CD8-positive, alpha-beta memory T cell (primary cell): Measurements from ENCODE around the gene TOM1L2. TPM values are rescaled to one million over a fixed set of nuclear protein-coding genes. Genes with fewer than 3 reads are reported as not detected.

ENCODE experiments used
- CTCF ChIA-PET: fragments of 350-600 bp; sonication (Branson Sonifier 250); formaldehyde crosslinking; loops from one replicate; lab custom pipeline; 2021; ENCODE audit warnings: antibody characterized with exemption; lab: Charles Lee
- POLR2A ChIA-PET: fragments of 350-600 bp; sonication (Branson Sonifier 250); formaldehyde crosslinking; loops from one replicate; lab custom pipeline; 2021; ENCODE audit warnings: antibody characterized with exemption; lab: Charles Lee
- DNase-seq, 5 donors: peaks; one replicate each; pipeline versions ENCODE4 v3.0.0 to v3.0.0-alpha.2; 2020 to 2022; ENCODE audit warnings: mixed read lengths in 1 of 5
- H3K27ac ChIP-seq: one replicate; pipeline ENCODE4 v1.7.0; 2013; ENCODE audit warnings: low read depth, mild to moderate bottlenecking, low read length, moderate library complexity
- H3K27me3 ChIP-seq: 2 replicates; pipeline ENCODE4 v1.7.0; 2013; ENCODE audit warnings: low read length, mild to moderate bottlenecking; ENCODE audit not compliant: insufficient read depth, poor library complexity, severe bottlenecking
- H3K36me3 ChIP-seq: 2 replicates; pipeline ENCODE4 v1.7.0; 2013; ENCODE audit warnings: mild to moderate bottlenecking, low read length, moderate library complexity; ENCODE audit not compliant: insufficient read depth
- H3K4me1 ChIP-seq: 2 replicates; pipeline ENCODE4 v1.7.0; 2013; ENCODE audit warnings: mild to moderate bottlenecking, low read length, moderate library complexity; ENCODE audit not compliant: insufficient read depth
- H3K4me3 ChIP-seq: 2 replicates; pipeline ENCODE4 v1.7.0; 2013; ENCODE audit warnings: mild to moderate bottlenecking, low read length
- H3K9me3 ChIP-seq: 2 replicates; pipeline ENCODE4 v1.7.0; 2013; ENCODE audit warnings: mild to moderate bottlenecking, low read length
- H3K27ac Mint-ChIP-seq, 8 donors: one replicate each; pipeline ENCODE4 v1.8.0; 2020 to 2021; ENCODE audit warnings: mixed read lengths in 8 of 8, mild to moderate bottlenecking in 6 of 8, inconsistent platforms in 3 of 8, moderate library complexity in 3 of 8
- H3K27me3 Mint-ChIP-seq, 2 donors: one replicate each; pipeline ENCODE4 v1.8.0; 2020 to 2021; ENCODE audit warnings: mixed read lengths in 2 of 2, mild to moderate bottlenecking in 1 of 2, moderate library complexity in 1 of 2
- H3K36me3 Mint-ChIP-seq, 3 donors: one replicate each; pipeline ENCODE4 v1.8.0; 2020 to 2021; ENCODE audit warnings: mixed read lengths in 3 of 3, inconsistent platforms in 1 of 3, mild to moderate bottlenecking in 1 of 3
- H3K4me1 Mint-ChIP-seq, 3 donors: one replicate each; pipeline ENCODE4 v1.8.0; 2020 to 2021; ENCODE audit warnings: mixed read lengths in 3 of 3, inconsistent platforms in 1 of 3, mild to moderate bottlenecking in 1 of 3
- H3K4me3 Mint-ChIP-seq, 7 donors: one replicate each; pipeline ENCODE4 v1.8.0; 2020 to 2021; ENCODE audit warnings: mixed read lengths in 7 of 7, mild to moderate bottlenecking in 6 of 7, moderate library complexity in 4 of 7, inconsistent platforms in 2 of 7
- H3K9me3 Mint-ChIP-seq, 5 donors: one replicate each; pipeline ENCODE4 v1.8.0; 2020 to 2022; ENCODE audit warnings: mixed read lengths in 5 of 5, mild to moderate bottlenecking in 3 of 5, moderate library complexity in 2 of 5, inconsistent platforms in 1 of 5
- polyA plus RNA-seq: library from polyadenylated mRNA; unstranded; fragments of 300-500 nt; fragmentation: Illumina TruSeq; gene quantifications from one replicate; pipeline ENCODE4 v1.2.3, GENCODE V29; 2021
- total RNA-seq, 2 experiments: library from RNA; stranded (reverse); gene quantifications; one replicate each; pipeline ENCODE4 v1.2.3, GENCODE V29; 2021

Gene TOM1L2
- total and polyA plus RNA-seq, 3 experiments from 2014 or later = 6.5 to 11.3 (median 10.0) TPM

- no peak overlapping the region for H3K4me3 ChIP-seq
- no peaks in the 10 kb centered on the region for H3K9me3 ChIP-seq
- CTCF ChIA-PET = interaction anchor here (1.2 to 5.6 kb wide), 5 partner anchors 8 to 35 kb away, joined by 3 to 27 read pairs (median 4); no protein-coding TSS in a partner anchor
- peaks cover 60% of the 10 kb centered on the region for H3K4me1 ChIP-seq
- Mint-ChIP-seq H3K4me1 (peaks cover 28 to 62% (median 51%) of the 10 kb centered on the region in 3 donors), H3K4me3 (no peak overlapping the region), H3K9me3 (no peaks in the 10 kb centered on the region), H3K36me3 (peaks cover 5 to 46% (median 7%) of the 10 kb centered on the region in 3 donors), H3K27ac (peak overlapping the region in 3 of 8 donors; percentile 72 to 79 (median 72)), H3K27me3 (peaks cover 0 to 2% of the 10 kb centered on the region in 2 donors)
- POLR2A ChIA-PET = interaction anchor here (0.7 to 1.1 kb wide), 2 partner anchors 16 to 18 kb away, joined by 3 to 6 read pairs; no protein-coding TSS in a partner anchor
- H3K27me3 ChIP-seq = no peaks in the 10 kb centered on the region
- DNase-seq = no peak
- peaks cover 20% of the 10 kb centered on the region for H3K36me3 ChIP-seq
- no peak overlapping the region for H3K27ac ChIP-seq
Measured at GRCh38 chr17:17820046-17820445, 152.2 kb downstream of the TOM1L2 start.

GRCh38 chr17:17819561-17819995, 152.6 kb downstream of the TOM1L2 start:
- H3K27ac Mint-ChIP-seq = peak overlapping the region in 6 of 8 donors; percentile 35 to 79 (median 72)
- POLR2A ChIA-PET = interaction anchor here (0.7 kb wide), 1 partner anchor 19 kb away, joined by 3 read pairs; no protein-coding TSS in a partner anchor
- H3K4me3 ChIP-seq = no peak overlapping the region
- no peaks in the 10 kb centered on the region for H3K27me3 ChIP-seq
- H3K4me3 Mint-ChIP-seq = peak overlapping the region in 3 of 7 donors; percentile 37 to 85 (median 55)
- H3K4me1 ChIP-seq = peaks cover 55% of the 10 kb centered on the region
- H3K36me3 ChIP-seq = peaks cover 20% of the 10 kb centered on the region
- CTCF ChIA-PET = interaction anchor here (1.4 to 5.6 kb wide), 4 partner anchors 8 to 36 kb away, joined by 3 to 27 read pairs (median 6); no protein-coding TSS in a partner anchor
- peaks cover 0 to 2% of the 10 kb centered on the region in 2 donors for H3K27me3 Mint-ChIP-seq
- H3K9me3 ChIP-seq = no peaks in the 10 kb centered on the region
- peaks cover 5 to 51% (median 7%) of the 10 kb centered on the region in 3 donors for H3K36me3 Mint-ChIP-seq
- peak in 4 of 5 donors; percentile 32 to 74 (median 42) for DNase-seq
- H3K9me3 Mint-ChIP-seq = no peaks in the 10 kb centered on the region
- H3K27ac ChIP-seq = peak overlapping the region; percentile 16
- peaks cover 23 to 57% (median 46%) of the 10 kb centered on the region in 3 donors for H3K4me1 Mint-ChIP-seq

GRCh38 chr17:17819111-17819510, 153.1 kb downstream of the TOM1L2 start:
- no peaks in the 10 kb centered on the region for H3K9me3 ChIP-seq
- peak overlapping the region; percentile 16 for H3K27ac ChIP-seq
- Mint-ChIP-seq H3K4me1 (peaks cover 18 to 53% (median 42%) of the 10 kb centered on the region in 3 donors), H3K9me3 (no peaks in the 10 kb centered on the region), H3K27ac (peak overlapping the region in 3 of 8 donors; percentile 23 to 79 (median 72)), H3K27me3 (peaks cover 0 to 2% of the 10 kb centered on the region in 2 donors), H3K4me3 (no peak overlapping the region), H3K36me3 (peaks cover 5 to 55% (median 7%) of the 10 kb centered on the region in 3 donors)
- ChIA-PET POLR2A (no interaction called here), CTCF (interaction anchor here (1.4 to 1.6 kb wide), 2 partner anchors 26 to 36 kb away, joined by 3 to 4 read pairs; no protein-coding TSS in a partner anchor)
- H3K27me3 ChIP-seq = no peaks in the 10 kb centered on the region
- H3K4me1 ChIP-seq = peaks cover 50% of the 10 kb centered on the region
- peaks cover 20% of the 10 kb centered on the region for H3K36me3 ChIP-seq
- H3K4me3 ChIP-seq = no peak overlapping the region
- no peak for DNase-seq

GRCh38 chr17:17818088-17818526, 154.1 kb downstream of the TOM1L2 start:
- Mint-ChIP-seq H3K9me3 (no peaks in the 10 kb centered on the region), H3K4me3 (no peak overlapping the region), H3K4me1 (peaks cover 14 to 45% (median 37%) of the 10 kb centered on the region in 3 donors), H3K27me3 (peaks cover 0 to 2% of the 10 kb centered on the region in 2 donors), H3K36me3 (peaks cover 5 to 57% (median 7%) of the 10 kb centered on the region in 3 donors), H3K27ac (peak overlapping the region in 2 of 8 donors; percentile 70 to 72)
- H3K27ac ChIP-seq = no peak overlapping the region
- no peak for DNase-seq
- POLR2A ChIA-PET = no interaction called here
- no peak overlapping the region for H3K4me3 ChIP-seq
- no peaks in the 10 kb centered on the region for H3K9me3 ChIP-seq
- CTCF ChIA-PET = no interaction called here
- peaks cover 43% of the 10 kb centered on the region for H3K4me1 ChIP-seq
- peaks cover 20% of the 10 kb centered on the region for H3K36me3 ChIP-seq
- no peaks in the 10 kb centered on the region for H3K27me3 ChIP-seq

- no peaks in the 10 kb centered on the region for H3K9me3 Mint-ChIP-seq
- no peak for DNase-seq
- H3K4me3 Mint-ChIP-seq = no peak overlapping the region
- H3K27me3 Mint-ChIP-seq = peaks cover 0 to 2% of the 10 kb centered on the region in 2 donors
- CTCF ChIA-PET = no interaction called here
- POLR2A ChIA-PET = no interaction called here
- Histone ChIP-seq H3K27me3 (no peaks in the 10 kb centered on the region), H3K27ac (no peak overlapping the region), H3K36me3 (peaks cover 20% of the 10 kb centered on the region), H3K9me3 (no peaks in the 10 kb centered on the region), H3K4me3 (no peak overlapping the region), H3K4me1 (peaks cover 38% of the 10 kb centered on the region)
- H3K4me1 Mint-ChIP-seq = peaks cover 10 to 39% (median 31%) of the 10 kb centered on the region in 3 donors
- peaks cover 5 to 61% (median 7%) of the 10 kb centered on the region in 3 donors for H3K36me3 Mint-ChIP-seq
- H3K27ac Mint-ChIP-seq = peak overlapping the region in 1 of 8 donors; percentile 17
Measured at GRCh38 chr17:17817552-17817947, 154.7 kb downstream of the TOM1L2 start.

GRCh38 chr17:17816831-17817551, 155.2 kb downstream of the TOM1L2 start:
- H3K4me1 Mint-ChIP-seq = peaks cover 14 to 38% (median 25%) of the 10 kb centered on the region in 3 donors
- peaks cover 5 to 64% (median 7%) of the 10 kb centered on the region in 3 donors for H3K36me3 Mint-ChIP-seq
- peaks cover 36% of the 10 kb centered on the region for H3K4me1 ChIP-seq
- POLR2A ChIA-PET = no interaction called here
- no peak overlapping the region for H3K4me3 ChIP-seq
- H3K27me3 ChIP-seq = no peaks in the 10 kb centered on the region
- no peaks in the 10 kb centered on the region for H3K9me3 Mint-ChIP-seq
- peaks cover 20% of the 10 kb centered on the region for H3K36me3 ChIP-seq
- H3K9me3 ChIP-seq = no peaks in the 10 kb centered on the region
- H3K27ac ChIP-seq = no peak overlapping the region
- peak overlapping the region in 2 of 8 donors; percentile 17 to 26 for H3K27ac Mint-ChIP-seq
- no peak for DNase-seq
- H3K4me3 Mint-ChIP-seq = peak overlapping the region in 1 of 7 donors; percentile 5
- CTCF ChIA-PET = interaction anchor here (0.6 kb wide), 1 partner anchor 41 kb away, joined by 3 read pairs; no protein-coding TSS in a partner anchor
- peaks cover 0 to 2% of the 10 kb centered on the region in 2 donors for H3K27me3 Mint-ChIP-seq

GRCh38 chr17:17816240-17816814, 155.9 kb downstream of the TOM1L2 start:
- peaks cover 0 to 2% of the 10 kb centered on the region in 2 donors for H3K27me3 Mint-ChIP-seq
- H3K9me3 Mint-ChIP-seq = no peaks in the 10 kb centered on the region
- Histone ChIP-seq H3K9me3 (no peaks in the 10 kb centered on the region), H3K27ac (no peak overlapping the region), H3K4me3 (no peak overlapping the region), H3K36me3 (peaks cover 20% of the 10 kb centered on the region), H3K27me3 (no peaks in the 10 kb centered on the region), H3K4me1 (peaks cover 33% of the 10 kb centered on the region)
- POLR2A ChIA-PET = no interaction called here
- DNase-seq = no peak
- peaks cover 5 to 67% (median 7%) of the 10 kb centered on the region in 3 donors for H3K36me3 Mint-ChIP-seq
- H3K4me1 Mint-ChIP-seq = peaks cover 16 to 36% (median 21%) of the 10 kb centered on the region in 3 donors
- CTCF ChIA-PET = interaction anchor here (0.6 to 1.5 kb wide), 2 partner anchors 41 to 103 kb away, joined by 3 read pairs; no protein-coding TSS in a partner anchor
- peak overlapping the region in 1 of 8 donors; percentile 26 for H3K27ac Mint-ChIP-seq
- no peak overlapping the region for H3K4me3 Mint-ChIP-seq
